Measurements from ENCODE around the gene AKAP12.

DNA sequence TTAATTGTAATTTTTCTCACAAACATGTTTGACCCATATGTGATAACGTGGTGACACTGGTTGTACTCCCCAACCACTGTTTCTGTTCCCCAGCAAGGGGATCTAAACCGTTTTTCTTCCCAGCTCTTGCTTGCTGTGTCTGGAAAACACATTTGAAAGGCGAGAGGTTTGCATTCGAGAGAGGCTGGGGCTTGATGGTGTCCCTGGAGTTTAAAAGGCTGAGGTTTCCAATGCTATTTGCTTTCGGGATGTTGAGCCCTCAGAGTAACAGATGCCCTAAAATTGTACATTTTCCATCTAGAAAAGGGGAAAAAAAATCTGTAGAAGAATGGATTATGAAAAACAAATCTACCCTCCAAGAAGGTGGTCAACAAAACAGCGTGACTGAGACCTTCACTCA lies 35.4 kb downstream of the AKAP12 start:
- TF ChIP-seq TCF12 (IDR thresholded peaks at IDR 0.05; ENCODE audit: low read depth) (no peak), TAF1 (IDR thresholded peaks at IDR 0.05; ENCODE audit: low read depth) (no peak)
- TF ChIP-seq, protein P1, sequence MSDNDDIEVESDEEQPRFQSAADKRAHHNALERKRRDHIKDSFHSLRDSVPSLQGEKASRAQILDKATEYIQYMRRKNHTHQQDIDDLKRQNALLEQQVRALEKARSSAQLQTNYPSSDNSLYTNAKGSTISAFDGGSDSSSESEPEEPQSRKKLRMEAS (IDR thresholded peaks at IDR 0.05): no peak
